DOHH2 (cell line): ENCODE results near the gene L3MBTL4.

Experiments
- CTCF ChIP-seq: fragments of 200-600 bp; sonication (generic); IDR thresholded peaks from one replicate; pipeline ENCODE4 v1.5.1; 2014; ENCODE audit warnings: antibody characterized with exemption, mild to moderate bottlenecking, low read depth, low read length; ENCODE audit not compliant: poor library complexity, severe bottlenecking
- EZH2phosphoT487 ChIP-seq: fragments of 200-600 bp; sonication (generic); IDR thresholded peaks from 2 replicates; pipeline ENCODE4 v1.6.1; 2017; ENCODE audit warnings: borderline replicate concordance, mild to moderate bottlenecking, antibody characterized with exemption, low read length, moderate library complexity, mixed read lengths

- no peak for TF ChIP-seq CTCF
- TF ChIP-seq EZH2phosphoT487, result no peak
Observed at GRCh38 chr18:6270771-6271216, 143.9 kb downstream of the L3MBTL4 start.
